Heart right ventricle (tissue), 16 donors: Measurements from ENCODE around the gene PSPC1. TPM values are rescaled to one million over a fixed set of nuclear protein-coding genes. Genes with fewer than 3 reads are reported as not detected.

Source experiments
- ATAC-seq, 8 donors: fragments of 200-7000 bp; cut with Tn5 transposase; one replicate each; pipeline ENCODE4 v1.9.1; 2020; ENCODE audit warnings: mild to moderate bottlenecking in 8 of 8, moderate library complexity in 8 of 8, moderate number of reproducible peaks in 1 of 8
- DNase-seq, 2 donors: peaks; one replicate each; pipeline ENCODE4 v3.0.0-alpha.2; 2020
- H3K27ac ChIP-seq, 10 donors: fragments of 200-600 bp; sonication (generic) in 2 of 10; one replicate each; pipeline versions ENCODE4 v1.5.0 to v1.8.0; 2020 to 2022; ENCODE audit warnings: mild to moderate bottlenecking in 3 of 10
- H3K27me3 ChIP-seq, 7 donors: fragments of 200-600 bp; one replicate each; pipeline ENCODE4 v1.8.0; 2021 to 2022; ENCODE audit warnings: mild to moderate bottlenecking in 2 of 7
- H3K36me3 ChIP-seq, 9 donors: fragments of 200-600 bp; sonication (generic) in 1 of 9; one replicate each; pipeline versions ENCODE4 v1.5.0 to v1.8.0; 2020 to 2022; ENCODE audit warnings: mild to moderate bottlenecking in 2 of 9
- H3K4me1 ChIP-seq, 9 donors: fragments of 200-600 bp; sonication (generic) in 1 of 9; one replicate each; pipeline versions ENCODE4 v1.5.0 to v1.8.0; 2020 to 2022; ENCODE audit warnings: mild to moderate bottlenecking in 4 of 9
- H3K4me3 ChIP-seq, 10 donors: fragments of 200-600 bp; sonication (generic) in 2 of 10; one replicate each; pipeline versions ENCODE4 v1.5.0 to v1.8.0; 2020 to 2022; ENCODE audit warnings: mild to moderate bottlenecking in 7 of 10, moderate library complexity in 2 of 10
- H3K9me3 ChIP-seq, 11 donors: fragments of 200-600 bp in 10 of 11; sonication (generic) in 2 of 11; one replicate each; pipeline versions ENCODE4 v1.5.0 to v1.8.0; 2013 to 2022; ENCODE audit warnings: mild to moderate bottlenecking in 2 of 11, control low read depth in 1 of 11, moderate library complexity in 1 of 11
- CTCF ChIP-seq, 9 donors: fragments of 200-600 bp; sonication (generic) in 2 of 9; IDR thresholded peaks; one replicate each; pipeline versions ENCODE4 v1.5.0 to v1.8.0; 2021 to 2022; ENCODE audit warnings: antibody characterized with exemption in 9 of 9, mild to moderate bottlenecking in 5 of 9, moderate library complexity in 1 of 9
- WGBS, 2 donors: extraction: QIAGEN DNeasy Blood & Tissue Kit; methylation state at CpG; one replicate each; pipeline ENCODE4 v1.1.7; 2013; ENCODE audit warnings: inconsistent platforms in 1 of 2; 5-methylcytosine and 5-hydroxymethylcytosine counted together
- intact Hi-C, 10 donors: fragments of 100-400 bp; cut with DNase I; formaldehyde crosslinking; loops; one replicate each; pipeline versions ENCODE4 v1.11.1 to v1.14.2; 2022
- polyA plus RNA-seq, 2 donors: library from polyadenylated mRNA; stranded (reverse); fragments of 200-250 nt; gene quantifications; one replicate each; pipeline ENCODE4 v1.2.3, GENCODE V29; 2013
- total RNA-seq, 10 donors: library from RNA; stranded (reverse); fragmentation: NEBNext Ultra II Directional in 3 of 10; extraction: Animal tissue kit (Norgen Biotek cat#: 25700) in 3 of 10; gene quantifications; one replicate each; pipeline versions ENCODE4 v1.2.1 to v1.2.4, GENCODE V29; 2021 to 2023
- donor health status: Arrhythmogenic right ventricular cardiomyopathy.
- donor health status: ischemic (EF 13 %, LVEDD 7.1; RV severe dilation, severe dysfunction).
- donor health status: healthy with polysubstance abuse.
- donor health status: DM: no; HTN: yes; CAD: no.
- donor health status: DM: no; HTN: no; CAD: no.
- donor health status: ischemic (EF 25% LVEDD 6.9; RV normal size, moderate dysfunction).
- donor health status: ischemic (EF 25% LVEDD 5.7; RV mildly dilated, moderate dysfunction).
- donor health status: healthy.
- donor health status: DM: yes; HTN: yes; CAD: no.
- donor health status: Ischemic cardiomyopathy.
- donor health status: ischemic (EF 35%, LVEDD 5.7; RV mildly dilated, moderate dysfunction).
- donor health status: nonischemic (EF 11% LVEDD 7.7; RV severe dilation, severe dysfunction).
- donor health status: DM: yes; HTN: yes; CAD: no.
- donor health status: PGD.
- donor health status: ischemic (EF 29% LVEDD 5.4; RV normal size, mild dysfunction).
- donor health status: nonischemic (EF 23%, LVEDD 6.1; RV moderate dilation, normal function).

Gene PSPC1
- total and polyA plus RNA-seq, 12 donors: 20.7 to 34.0 (median 25.6) TPM

GRCh38 chr13:19658831-19659230 lies 123.9 kb downstream of the PSPC1 start:
- no peaks in the 10 kb centered on the region for H3K27me3 ChIP-seq
- H3K4me3 ChIP-seq: no peak overlapping the region
- TF ChIP-seq CTCF (IDR thresholded peaks at IDR 0.05): no peak
- H3K27ac ChIP-seq: no peak overlapping the region
- H3K9me3 ChIP-seq: no peaks in the 10 kb centered on the region
- DNase-seq (no peak), ATAC-seq (no peak)
- intact Hi-C loops: no loop called here
- H3K36me3 ChIP-seq: peaks cover 0 to 99% (median 43%) of the 10 kb centered on the region in 9 donors
- no peaks in the 10 kb centered on the region for H3K4me1 ChIP-seq

- 50 to 57% methylated on average over 4 of the region's 4 CpGs for WGBS, 2 donors
- DNase-seq (no peak), ATAC-seq (no peak)
- Histone ChIP-seq H3K27me3 (no peaks in the 10 kb centered on the region), H3K9me3 (no peaks in the 10 kb centered on the region), H3K4me1 (no peaks in the 10 kb centered on the region), H3K36me3 (peaks cover 0 to 99% (median 35%) of the 10 kb centered on the region in 9 donors), H3K27ac (no peak overlapping the region), H3K4me3 (no peak overlapping the region)
- intact Hi-C loops: no loop called here
- no peak for TF ChIP-seq CTCF (IDR thresholded peaks at IDR 0.05)
Observed at GRCh38 chr13:19657872-19658591, 124.7 kb downstream of the PSPC1 start.

Other genes starting within 250 kb of the PSPC1 start
- not detected for gene TPTE2, start 221.4 kb downstream of the PSPC1 start, total RNA-seq
- not detected for gene TPTE2, start 221.4 kb downstream of the PSPC1 start, polyA plus RNA-seq
- 10 to 100 TPM; 20.4 to 35.4 (median 31.0) TPM for gene MPHOSPH8, start 149.3 kb downstream of the PSPC1 start, total RNA-seq
- gene MPHOSPH8, start 149.3 kb downstream of the PSPC1 start, polyA plus RNA-seq: 10 to 100 TPM; 13.3 to 50.5 TPM
- gene ZMYM5, start 80.7 kb upstream of the PSPC1 start, total RNA-seq: 1 to 10 TPM; 6.5 to 9.3 (median 8.0) TPM
- 1 to 10 TPM; 4.2 to 6.3 TPM for gene ZMYM5, start 80.7 kb upstream of the PSPC1 start, polyA plus RNA-seq
- gene ZMYM2, start 175.8 kb upstream of the PSPC1 start, total RNA-seq: 10 to 100 TPM; 37.0 to 68.5 (median 51.5) TPM
- gene ZMYM2, start 175.8 kb upstream of the PSPC1 start, polyA plus RNA-seq: 10 to 100 TPM in 1 of 2 donors, 1 to 10 TPM in 1; 9.2 to 22.5 TPM